HEK293 (cell line): ENCODE results near the gene HES1.

ENCODE experiments used
- BCL11B ChIP-seq: fragments of 450-650 bp; formaldehyde crosslinking; IDR thresholded peaks from 2 replicates; pipeline ENCODE4 v1.5.1; 2016; ENCODE audit warnings: low read depth, missing biosample characterization, missing genetic modification characterization
- FEZF1 ChIP-seq: fragments of 450-650 bp; formaldehyde crosslinking; IDR thresholded peaks from 2 replicates; pipeline ENCODE4 v1.5.1; 2016; ENCODE audit warnings: missing biosample characterization, missing genetic modification characterization
- GLIS1 ChIP-seq: fragments of 450-650 bp; formaldehyde crosslinking; IDR thresholded peaks from 2 replicates; pipeline ENCODE4 v1.5.1; 2016; ENCODE audit warnings: missing biosample characterization, missing genetic modification characterization
- GLIS2 ChIP-seq: fragments of 450-650 bp; formaldehyde crosslinking; IDR thresholded peaks from 2 replicates; pipeline ENCODE4 v1.5.1; 2016; ENCODE audit warnings: missing biosample characterization, missing genetic modification characterization
- IKZF3 ChIP-seq: fragments of 450-650 bp; IDR thresholded peaks from 2 replicates; pipeline ENCODE4 v1.5.0; 2018; ENCODE audit warnings: missing biosample characterization, mild to moderate bottlenecking, missing genetic modification characterization, moderate library complexity
- INSM2 ChIP-seq: fragments of 450-650 bp; formaldehyde crosslinking; IDR thresholded peaks from 2 replicates; pipeline ENCODE4 v1.5.1; 2016; ENCODE audit warnings: missing biosample characterization, missing genetic modification characterization
- KLF17 ChIP-seq: fragments of 450-650 bp; formaldehyde crosslinking; IDR thresholded peaks from 2 replicates; pipeline ENCODE4 v1.5.1; 2016; ENCODE audit warnings: missing biosample characterization, missing genetic modification characterization
- MYNN ChIP-seq: fragments of 450-650 bp; formaldehyde crosslinking; IDR thresholded peaks from 2 replicates; pipeline ENCODE4 v1.5.1; 2016; ENCODE audit warnings: missing biosample characterization, missing genetic modification characterization, borderline replicate concordance
- TCF7L2 ChIP-seq: IDR thresholded peaks from 2 replicates; pipeline ENCODE4 v1.6.1; 2011; ENCODE audit warnings: low read depth, mild to moderate bottlenecking, inconsistent platforms, low read length, moderate library complexity, borderline replicate concordance
- ZBTB11 ChIP-seq: fragments of 450-650 bp; formaldehyde crosslinking; conservative IDR thresholded peaks from 2 replicates; pipeline ENCODE4 v1.5.1; 2016; ENCODE audit warnings: low read depth, missing biosample characterization, missing genetic modification characterization
- ZBTB20 ChIP-seq: fragments of 450-650 bp; formaldehyde crosslinking; IDR thresholded peaks from 2 replicates; pipeline ENCODE4 v1.5.1; 2016; ENCODE audit warnings: missing biosample characterization, missing genetic modification characterization
- ZBTB8A ChIP-seq: fragments of 450-650 bp; formaldehyde crosslinking; IDR thresholded peaks from 2 replicates; pipeline ENCODE4 v1.5.1; 2016; ENCODE audit warnings: missing biosample characterization, missing genetic modification characterization
- ZFHX2 ChIP-seq: fragments of 450-650 bp; formaldehyde crosslinking; conservative IDR thresholded peaks from 2 replicates; pipeline ENCODE4 v1.5.1; 2016; ENCODE audit warnings: missing biosample characterization, missing genetic modification characterization
- ZNF2 ChIP-seq: fragments of 450-650 bp; formaldehyde crosslinking; IDR thresholded peaks from 2 replicates; pipeline ENCODE4 v1.5.1; 2016; ENCODE audit warnings: missing biosample characterization, missing genetic modification characterization
- ZNF335 ChIP-seq: fragments of 450-650 bp; formaldehyde crosslinking; conservative IDR thresholded peaks from 2 replicates; pipeline ENCODE4 v1.5.1; 2016; ENCODE audit warnings: missing biosample characterization, missing genetic modification characterization
- ZNF529 ChIP-seq: fragments of 450-650 bp; formaldehyde crosslinking; IDR thresholded peaks from 2 replicates; pipeline ENCODE4 v1.5.1; 2017; ENCODE audit warnings: missing genetic modification characterization, missing biosample characterization; ENCODE audit not compliant: insufficient replicate concordance
- ZNF600 ChIP-seq: fragments of 450-650 bp; formaldehyde crosslinking; IDR thresholded peaks from 2 replicates; pipeline ENCODE4 v1.5.1; 2016; ENCODE audit warnings: missing biosample characterization, missing genetic modification characterization
- ZNF629 ChIP-seq: fragments of 450-650 bp; formaldehyde crosslinking; IDR thresholded peaks from 2 replicates; pipeline ENCODE4 v1.5.1; 2017; ENCODE audit warnings: missing biosample characterization, missing genetic modification characterization
- ZNF660 ChIP-seq: fragments of 450-650 bp; IDR thresholded peaks from 2 replicates; pipeline ENCODE4 v1.5.1; 2018; ENCODE audit warnings: missing biosample characterization, mild to moderate bottlenecking, missing genetic modification characterization
- TF ChIP-seq, protein P1 (sequence below): fragments of 450-650 bp; formaldehyde crosslinking; IDR thresholded peaks from 2 replicates; pipeline ENCODE4 v1.5.1; 2016; ENCODE audit warnings: missing biosample characterization, missing genetic modification characterization
- TF ChIP-seq, protein P2 (sequence below): fragments of 450-650 bp; formaldehyde crosslinking; IDR thresholded peaks from 2 replicates; pipeline ENCODE4; 2016; ENCODE audit warnings: missing biosample characterization, missing genetic modification characterization

HES1 gene

DNA sequence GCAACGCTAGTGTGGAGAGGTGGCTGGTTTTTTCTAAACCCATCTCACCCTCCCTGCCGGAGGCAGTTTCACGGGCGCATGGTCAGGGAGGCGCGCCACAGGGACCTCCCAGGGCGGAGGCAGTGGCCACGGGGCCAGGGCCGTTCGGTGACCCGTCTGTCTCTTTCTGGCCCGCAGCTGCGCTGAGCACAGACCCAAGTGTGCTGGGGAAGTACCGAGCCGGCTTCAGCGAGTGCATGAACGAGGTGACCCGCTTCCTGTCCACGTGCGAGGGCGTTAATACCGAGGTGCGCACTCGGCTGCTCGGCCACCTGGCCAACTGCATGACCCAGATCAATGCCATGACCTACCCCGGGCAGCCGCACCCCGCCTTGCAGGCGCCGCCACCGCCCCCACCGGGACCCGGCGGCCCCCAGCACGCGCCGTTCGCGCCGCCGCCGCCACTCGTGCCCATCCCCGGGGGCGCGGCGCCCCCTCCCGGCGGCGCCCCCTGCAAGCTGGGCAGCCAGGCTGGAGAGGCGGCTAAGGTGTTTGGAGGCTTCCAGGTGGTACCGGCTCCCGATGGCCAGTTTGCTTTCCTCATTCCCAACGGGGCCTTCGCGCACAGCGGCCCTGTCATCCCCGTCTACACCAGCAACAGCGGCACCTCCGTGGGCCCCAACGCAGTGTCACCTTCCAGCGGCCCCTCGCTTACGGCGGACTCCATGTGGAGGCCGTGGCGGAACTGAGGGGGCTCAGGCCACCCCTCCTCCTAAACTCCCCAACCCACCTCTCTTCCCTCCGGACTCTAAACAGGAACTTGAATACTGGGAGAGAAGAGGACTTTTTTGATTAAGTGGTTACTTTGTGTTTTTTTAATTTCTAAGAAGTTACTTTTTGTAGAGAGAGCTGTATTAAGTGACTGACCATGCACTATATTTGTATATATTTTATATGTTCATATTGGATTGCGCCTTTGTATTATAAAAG, 1.8 kb downstream of the HES1 start (continued):
- TF ChIP-seq, protein P1, sequence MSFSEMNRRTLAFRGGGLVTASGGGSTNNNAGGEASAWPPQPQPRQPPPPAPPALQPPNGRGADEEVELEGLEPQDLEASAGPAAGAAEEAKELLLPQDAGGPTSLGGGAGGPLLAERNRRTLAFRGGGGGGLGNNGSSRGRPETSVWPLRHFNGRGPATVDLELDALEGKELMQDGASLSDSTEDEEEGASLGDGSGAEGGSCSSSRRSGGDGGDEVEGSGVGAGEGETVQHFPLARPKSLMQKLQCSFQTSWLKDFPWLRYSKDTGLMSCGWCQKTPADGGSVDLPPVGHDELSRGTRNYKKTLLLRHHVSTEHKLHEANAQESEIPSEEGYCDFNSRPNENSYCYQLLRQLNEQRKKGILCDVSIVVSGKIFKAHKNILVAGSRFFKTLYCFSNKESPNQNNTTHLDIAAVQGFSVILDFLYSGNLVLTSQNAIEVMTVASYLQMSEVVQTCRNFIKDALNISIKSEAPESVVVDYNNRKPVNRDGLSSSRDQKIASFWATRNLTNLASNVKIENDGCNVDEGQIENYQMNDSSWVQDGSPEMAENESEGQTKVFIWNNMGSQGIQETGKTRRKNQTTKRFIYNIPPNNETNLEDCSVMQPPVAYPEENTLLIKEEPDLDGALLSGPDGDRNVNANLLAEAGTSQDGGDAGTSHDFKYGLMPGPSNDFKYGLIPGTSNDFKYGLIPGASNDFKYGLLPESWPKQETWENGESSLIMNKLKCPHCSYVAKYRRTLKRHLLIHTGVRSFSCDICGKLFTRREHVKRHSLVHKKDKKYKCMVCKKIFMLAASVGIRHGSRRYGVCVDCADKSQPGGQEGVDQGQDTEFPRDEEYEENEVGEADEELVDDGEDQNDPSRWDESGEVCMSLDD (tag by site-specific recombination): peak; percentile 74; the same call in 1 of the 2 replicates
- TF ChIP-seq ZBTB8A (tag by site-specific recombination): peak; percentile 74
- peak; percentile 24; the same call in 1 of the 2 replicates for TF ChIP-seq ZNF600
- TF ChIP-seq ZNF629: peak; percentile 23; the same call in 1 of the 2 replicates
- peak; percentile 40 for TF ChIP-seq ZFHX2
- peak; percentile 40; the same call in 1 of the 2 replicates for TF ChIP-seq TCF7L2
- no peak for TF ChIP-seq ZNF660 (tag by site-specific recombination)
- TF ChIP-seq MYNN (tag by site-specific recombination): no peak
- peak; percentile 54; the same call in 1 of the 2 replicates for TF ChIP-seq ZBTB20 (tag by site-specific recombination)
- TF ChIP-seq, protein P2, sequence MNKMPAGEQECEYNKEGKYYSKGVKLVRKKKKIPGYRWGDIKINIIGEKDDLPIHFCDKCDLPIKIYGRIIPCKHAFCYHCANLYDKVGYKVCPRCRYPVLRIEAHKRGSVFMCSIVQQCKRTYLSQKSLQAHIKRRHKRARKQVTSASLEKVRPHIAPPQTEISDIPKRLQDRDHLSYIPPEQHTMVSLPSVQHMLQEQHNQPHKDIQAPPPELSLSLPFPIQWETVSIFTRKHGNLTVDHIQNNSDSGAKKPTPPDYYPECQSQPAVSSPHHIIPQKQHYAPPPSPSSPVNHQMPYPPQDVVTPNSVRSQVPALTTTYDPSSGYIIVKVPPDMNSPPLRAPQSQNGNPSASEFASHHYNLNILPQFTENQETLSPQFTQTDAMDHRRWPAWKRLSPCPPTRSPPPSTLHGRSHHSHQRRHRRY: no peak
- TF ChIP-seq GLIS1: peak; percentile 84
- TF ChIP-seq GLIS2 (tag by site-specific recombination): peak; percentile 91
- peak; percentile 22; the same call in 1 of the 2 replicates for TF ChIP-seq ZBTB11 (tag by site-specific recombination)
- no peak for TF ChIP-seq ZNF2 (tag by site-specific recombination)
- TF ChIP-seq FEZF1: peak; percentile 55
- peak; percentile 39 for TF ChIP-seq INSM2
- 0 out of 2 replicates have a peak, but pooled peaks have one; percentile 21 for TF ChIP-seq ZNF335 (tag by site-specific recombination)
- TF ChIP-seq ZNF529: no peak
- TF ChIP-seq BCL11B: peak; percentile 43; the same call in 1 of the 2 replicates
- TF ChIP-seq KLF17 (tag by site-specific recombination): 0 out of 2 replicates have a peak, but pooled peaks have one; percentile 19
- peak; percentile 82 for TF ChIP-seq IKZF3 (tag by site-specific recombination)
